GM12873 (cell line): Measurements from ENCODE around the gene AHRR.

Source experiments
- TF ChIP-seq, protein P1 (sequence below): IDR thresholded peaks from 2 replicates; pipeline ENCODE4 v1.5.1; 2012; ENCODE audit warnings: low read depth, mild to moderate bottlenecking, moderate library complexity, low read length, control low read depth; ENCODE audit not compliant: insufficient read depth; ENCODE audit errors: missing control alignments

The AHRR gene

DNA sequence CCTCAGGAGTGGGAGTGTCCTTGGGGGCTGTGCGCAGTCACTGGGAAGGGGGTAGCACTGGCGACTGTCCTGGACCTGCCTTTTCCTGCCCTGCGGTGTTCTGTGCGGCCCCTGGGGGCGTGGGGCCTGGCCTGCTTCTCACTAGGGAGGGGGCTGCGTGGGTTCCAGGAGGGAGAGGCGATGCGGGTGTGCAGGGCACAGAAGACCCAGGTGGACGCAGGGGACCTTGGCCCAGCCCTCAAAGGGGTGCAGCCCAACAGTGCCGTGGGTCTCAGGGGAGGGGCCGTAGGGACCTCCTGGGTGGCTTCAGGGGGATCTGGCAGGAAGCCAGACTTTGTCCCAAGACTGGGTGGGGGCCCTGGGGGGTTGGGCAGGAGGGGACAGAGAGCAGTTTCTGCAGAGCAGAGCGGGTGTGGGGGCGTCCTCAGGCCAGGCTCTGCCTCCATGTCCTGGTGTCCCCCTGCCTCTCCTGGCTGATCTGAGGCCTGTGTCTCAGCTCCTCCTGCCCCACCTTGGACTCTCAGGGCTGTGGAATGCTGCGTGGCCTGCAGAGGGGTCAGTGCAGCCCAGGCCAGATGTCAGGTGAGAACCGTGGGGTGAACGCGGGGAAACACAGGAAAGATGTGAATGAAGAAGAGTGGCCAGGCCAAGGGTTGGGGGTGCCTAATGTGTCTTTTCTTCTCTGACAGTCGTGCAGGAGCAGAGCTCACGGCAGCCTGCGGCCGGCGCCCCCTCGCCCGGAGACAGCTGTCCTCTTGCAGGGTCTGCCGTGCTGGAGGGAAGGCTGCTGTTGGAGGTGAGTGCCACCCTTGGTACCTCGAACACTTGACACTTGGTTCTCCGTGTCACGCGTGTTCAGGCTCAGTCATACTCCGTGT, 54.6 kb downstream of the AHRR start:
- TF ChIP-seq, protein P1, sequence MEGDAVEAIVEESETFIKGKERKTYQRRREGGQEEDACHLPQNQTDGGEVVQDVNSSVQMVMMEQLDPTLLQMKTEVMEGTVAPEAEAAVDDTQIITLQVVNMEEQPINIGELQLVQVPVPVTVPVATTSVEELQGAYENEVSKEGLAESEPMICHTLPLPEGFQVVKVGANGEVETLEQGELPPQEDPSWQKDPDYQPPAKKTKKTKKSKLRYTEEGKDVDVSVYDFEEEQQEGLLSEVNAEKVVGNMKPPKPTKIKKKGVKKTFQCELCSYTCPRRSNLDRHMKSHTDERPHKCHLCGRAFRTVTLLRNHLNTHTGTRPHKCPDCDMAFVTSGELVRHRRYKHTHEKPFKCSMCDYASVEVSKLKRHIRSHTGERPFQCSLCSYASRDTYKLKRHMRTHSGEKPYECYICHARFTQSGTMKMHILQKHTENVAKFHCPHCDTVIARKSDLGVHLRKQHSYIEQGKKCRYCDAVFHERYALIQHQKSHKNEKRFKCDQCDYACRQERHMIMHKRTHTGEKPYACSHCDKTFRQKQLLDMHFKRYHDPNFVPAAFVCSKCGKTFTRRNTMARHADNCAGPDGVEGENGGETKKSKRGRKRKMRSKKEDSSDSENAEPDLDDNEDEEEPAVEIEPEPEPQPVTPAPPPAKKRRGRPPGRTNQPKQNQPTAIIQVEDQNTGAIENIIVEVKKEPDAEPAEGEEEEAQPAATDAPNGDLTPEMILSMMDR = no peak

DNA sequence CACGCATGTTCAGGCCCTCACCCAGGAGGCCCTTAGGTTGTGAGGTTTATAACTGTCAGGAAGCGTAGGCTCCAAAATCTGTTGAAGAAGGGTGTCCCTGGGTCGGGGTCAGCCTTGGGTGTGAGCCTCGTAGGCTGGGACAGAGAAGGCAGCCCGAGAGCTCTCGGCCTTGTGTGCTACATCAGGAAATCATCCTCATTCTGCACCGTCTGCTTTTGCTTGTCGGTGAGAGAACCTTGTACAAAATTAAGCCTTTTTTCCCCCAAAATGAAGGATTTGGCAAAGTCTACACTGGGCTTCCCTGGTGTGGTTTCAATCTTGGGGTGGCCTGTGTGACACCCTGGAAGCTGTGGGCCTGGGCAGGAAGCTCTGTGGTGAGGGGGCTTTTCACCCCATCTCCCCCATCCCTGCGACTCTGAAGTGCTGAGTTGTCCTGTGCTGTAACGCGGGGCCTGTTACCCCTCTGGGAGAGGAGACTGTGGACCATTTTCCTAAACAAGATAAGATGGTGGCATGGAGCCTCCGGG, 55.3 kb downstream of the AHRR start:
- TF ChIP-seq, protein P1 = no peak

DNA sequence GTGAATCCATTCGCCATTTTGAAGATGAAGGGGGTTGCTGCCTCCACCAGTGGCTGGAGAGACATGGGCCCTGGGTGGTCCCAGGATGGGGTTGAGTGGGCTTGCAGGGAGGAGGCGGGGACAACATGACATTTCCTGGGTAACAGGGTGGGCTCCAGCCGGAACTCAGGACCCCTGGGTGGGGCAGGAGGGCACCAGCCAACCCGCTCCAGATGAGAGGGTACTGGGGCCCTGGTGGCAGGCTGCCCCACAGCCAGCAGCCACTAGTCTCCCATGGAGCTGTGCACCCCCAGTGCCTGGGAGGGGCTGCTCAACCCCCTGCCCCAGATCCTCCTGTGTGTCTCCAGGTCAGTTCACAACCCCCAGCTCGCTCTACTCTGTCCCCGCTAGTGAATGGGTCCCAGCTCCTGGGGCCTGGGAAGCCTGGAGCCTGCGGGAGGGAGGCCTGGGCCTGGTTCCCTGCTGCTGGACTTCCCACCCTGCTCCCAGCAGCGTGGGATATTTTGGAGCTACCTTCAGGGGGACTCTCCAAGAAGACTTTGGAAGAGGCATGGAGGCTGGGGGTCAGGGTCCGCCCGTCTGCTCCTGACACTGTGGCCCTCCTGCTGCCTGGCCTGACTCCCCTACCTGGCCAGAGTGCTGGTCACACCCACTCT, 55.9 kb downstream of the AHRR start:
- TF ChIP-seq, protein P1 = no peak

DNA sequence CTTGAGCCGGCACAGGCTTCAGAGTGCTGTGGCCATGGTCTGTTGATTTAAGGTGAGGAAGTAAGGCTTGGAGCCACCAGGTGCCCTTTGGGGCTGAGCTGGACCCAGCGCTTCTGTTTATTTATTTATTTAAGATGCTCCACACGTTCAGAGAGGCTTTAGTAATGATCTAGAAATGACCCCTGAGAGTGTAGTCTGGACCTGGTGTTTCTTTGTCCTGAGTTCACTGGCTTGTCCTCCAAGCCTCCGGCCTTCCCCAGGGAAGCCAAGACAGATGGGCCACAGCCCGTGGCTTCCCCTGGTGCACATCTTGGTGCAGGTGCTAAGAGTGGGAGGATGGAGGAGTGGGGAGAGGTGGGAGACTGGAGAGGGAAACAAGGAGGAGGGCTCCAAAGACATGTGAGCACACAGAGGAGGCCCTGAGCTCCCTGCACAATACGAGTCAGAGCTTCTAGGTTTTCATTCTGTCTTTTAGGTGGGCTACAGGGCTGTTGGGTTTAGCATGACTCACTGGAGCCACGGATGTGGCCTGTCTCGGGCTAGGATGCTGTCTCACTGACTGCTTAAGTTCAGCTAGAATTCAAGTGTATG, 56.9 kb downstream of the AHRR start:
- TF ChIP-seq, protein P1 = no peak

DNA sequence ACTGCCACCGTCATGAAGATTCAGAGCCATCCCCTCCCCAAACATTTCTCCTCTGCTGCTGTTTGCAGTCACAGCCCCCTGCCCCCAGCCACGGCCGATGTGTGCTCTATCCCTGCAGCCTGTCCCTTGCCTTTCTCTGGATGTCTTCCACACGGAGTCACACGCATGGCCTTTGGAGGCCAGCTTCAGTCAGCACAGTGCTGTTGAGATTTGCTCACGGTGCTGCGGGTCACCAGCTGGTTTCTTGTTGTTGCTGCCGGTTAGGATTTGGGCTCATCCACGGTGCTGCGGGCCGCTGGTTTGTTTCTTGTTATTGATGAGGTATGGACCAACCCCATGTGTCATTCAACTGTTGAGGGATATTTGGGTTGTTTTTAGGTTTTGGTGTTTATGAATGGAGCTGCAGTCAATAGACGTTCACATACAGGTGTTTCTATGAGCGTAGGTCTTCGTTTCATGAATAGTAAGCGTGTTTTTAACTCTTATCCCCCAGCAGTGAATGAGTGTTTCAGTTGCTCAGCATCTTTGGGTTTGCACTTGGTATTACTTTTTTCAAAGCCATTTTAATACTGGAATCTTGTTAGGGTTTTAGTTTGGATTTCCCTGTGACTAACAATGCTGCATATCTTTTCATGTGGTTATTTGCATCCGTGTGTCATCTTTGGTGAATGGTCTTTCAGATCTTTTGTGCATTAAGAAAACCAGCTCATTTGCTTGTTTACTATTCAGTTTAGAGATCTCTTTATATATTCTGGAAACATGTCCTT, 57.6 kb downstream of the AHRR start:
- TF ChIP-seq, protein P1 = no peak

DNA sequence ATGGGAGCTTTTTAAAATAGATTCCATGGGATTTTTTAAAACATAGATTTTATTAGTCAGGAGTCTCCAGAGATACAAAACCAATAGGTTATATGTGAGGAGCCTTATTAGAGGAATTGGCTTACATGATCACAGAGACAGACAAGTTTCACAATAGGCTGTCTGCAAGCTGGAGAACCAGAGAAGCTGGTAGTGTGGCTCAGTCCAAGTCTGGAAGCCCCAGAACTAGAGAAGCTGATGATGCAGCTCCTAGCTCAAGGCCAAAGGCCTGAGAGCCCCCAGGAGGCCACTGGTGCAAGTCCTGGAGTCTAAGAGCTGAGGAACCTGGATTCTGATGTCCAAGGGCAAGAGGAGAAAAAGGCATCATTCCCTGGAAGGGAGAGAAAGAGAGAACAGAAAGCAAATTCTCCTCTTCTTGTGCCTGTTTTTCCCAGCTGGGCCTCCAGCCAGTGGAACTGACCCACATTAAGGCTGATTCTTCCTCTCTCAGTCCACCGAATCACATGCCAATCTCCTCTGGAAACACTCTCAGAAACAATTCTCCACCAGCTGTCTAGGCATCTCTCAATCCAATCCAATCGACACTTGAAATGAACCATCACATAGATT, 59.3 kb downstream of the AHRR start:
- TF ChIP-seq, protein P1 = no peak
